Smooth muscle cell of the brain vasculature (primary cell): ENCODE results near the gene GPR143.

Source experiments
- DNase-seq: peaks from one replicate; pipeline ENCODE4 v3.0.0-alpha.2; 2012; ENCODE audit warnings: low read depth, low spot score

GPR143 gene

GRCh38 chrX:9708086-9708485 lies 57.6 kb downstream of the GPR143 start:
- DNase-seq, result no peak

- DNase-seq, result no peak
Observed at GRCh38 chrX:9707306-9708033, 58.2 kb downstream of the GPR143 start.

GRCh38 chrX:9706421-9706820 lies 59.2 kb downstream of the GPR143 start:
- no peak for DNase-seq

GRCh38 chrX:9704876-9705465 lies 60.7 kb downstream of the GPR143 start:
- no peak for DNase-seq

GRCh38 chrX:9703406-9703805 lies 62.2 kb downstream of the GPR143 start:
- DNase-seq, result no peak

- no peak for DNase-seq
Observed at GRCh38 chrX:9701790-9702189, 63.9 kb downstream of the GPR143 start.

DNA sequence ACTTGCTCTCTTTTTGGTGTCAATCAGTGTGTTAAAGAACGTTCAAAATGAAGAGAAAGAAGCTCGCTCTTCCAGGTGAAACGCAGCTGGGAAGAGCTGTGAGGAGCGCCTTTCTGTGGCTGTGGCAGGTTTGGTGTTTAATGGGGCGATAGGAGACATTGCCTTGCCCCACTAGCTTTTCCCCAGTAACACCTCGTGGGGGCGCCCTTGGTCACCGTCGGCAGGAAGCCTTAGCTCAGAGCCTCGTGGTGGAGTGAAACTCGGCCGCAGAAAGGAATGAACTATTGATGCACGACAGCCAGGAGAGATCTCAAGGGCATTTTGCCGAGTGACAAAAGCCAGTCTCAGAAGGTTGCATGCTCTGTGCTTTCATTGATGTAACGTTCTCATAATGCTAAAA lies 65.1 kb downstream of the GPR143 start:
- DNase-seq, result no peak

DNA sequence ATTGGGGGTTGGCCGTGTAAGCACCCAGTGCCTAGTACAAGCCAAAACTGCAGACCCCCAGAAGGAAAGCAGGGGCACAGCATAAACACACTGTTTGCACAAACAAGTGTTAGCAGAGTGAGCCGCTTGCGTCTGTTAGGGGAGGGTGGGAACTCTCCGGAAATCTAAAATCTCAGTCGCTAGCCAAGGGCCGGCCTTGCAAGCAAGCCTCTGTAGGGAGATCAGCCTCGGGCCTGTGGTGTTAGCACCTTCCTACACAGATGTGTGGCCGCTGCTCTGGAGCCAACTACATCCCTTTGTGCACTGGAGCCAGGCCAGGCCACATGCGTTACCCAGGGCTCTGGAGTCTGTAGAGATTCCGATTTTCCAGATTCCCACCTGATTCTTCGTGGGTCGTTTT lies 67.1 kb downstream of the GPR143 start:
- no peak for DNase-seq

DNA sequence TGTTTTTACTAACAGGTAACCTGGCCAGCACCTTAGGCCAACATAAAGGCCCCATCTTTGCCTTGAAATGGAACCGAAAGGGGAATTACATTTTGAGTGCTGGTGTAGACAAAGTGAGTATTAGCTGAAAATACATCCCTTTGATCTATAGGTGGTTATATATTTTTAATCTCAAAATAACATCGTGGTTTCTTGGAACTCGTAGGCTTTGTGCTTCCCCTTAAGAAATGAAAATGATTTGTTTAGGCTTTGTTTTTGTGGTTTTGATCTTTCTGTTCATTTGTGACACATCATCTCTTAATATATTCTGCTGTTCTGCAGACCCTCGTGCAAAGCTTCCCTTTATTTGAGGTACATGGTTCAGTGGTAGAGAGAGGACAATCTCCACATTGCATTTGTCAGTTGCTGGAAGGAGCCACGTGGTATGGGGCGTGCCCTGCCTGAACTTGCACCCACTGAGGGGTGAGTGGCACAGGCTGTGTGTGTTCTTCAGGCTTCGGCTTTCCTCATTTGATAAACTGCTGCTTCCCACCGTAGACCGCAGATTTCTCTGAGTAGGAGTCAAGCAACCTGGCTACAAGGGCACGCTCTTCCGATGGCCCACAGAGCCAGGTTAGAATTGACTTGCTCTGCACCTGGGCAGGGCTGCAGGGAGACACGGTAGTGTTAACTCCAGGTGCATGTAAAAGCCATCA lies 72.2 kb downstream of the GPR143 start:
- no peak for DNase-seq

- no peak for DNase-seq
Observed at GRCh38 chrX:9690046-9690445, 75.6 kb downstream of the GPR143 start.

- DNase-seq, result no peak
Observed at GRCh38 chrX:9688833-9689232, 76.8 kb downstream of the GPR143 start.

DNA sequence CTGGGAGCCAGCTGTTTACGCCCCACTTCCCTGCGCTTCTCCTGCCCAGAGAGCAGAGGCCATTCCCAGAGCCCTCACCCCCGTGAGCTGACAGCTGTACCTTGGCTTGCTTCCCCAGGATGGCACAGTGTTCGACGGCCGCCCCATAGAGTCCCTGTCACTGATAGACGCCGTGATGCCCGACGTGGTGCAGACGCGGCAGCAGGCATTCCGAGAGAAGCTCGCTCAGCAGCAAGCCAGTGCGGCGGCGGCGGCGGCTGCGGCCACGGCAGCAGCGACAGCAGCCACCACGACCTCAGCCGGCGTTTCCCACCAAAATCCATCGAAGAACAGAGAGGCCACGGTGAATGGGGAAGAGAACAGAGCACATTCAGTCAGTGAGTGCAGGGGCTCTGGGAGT lies 77.7 kb downstream of the GPR143 start:
- no peak for DNase-seq

DNA sequence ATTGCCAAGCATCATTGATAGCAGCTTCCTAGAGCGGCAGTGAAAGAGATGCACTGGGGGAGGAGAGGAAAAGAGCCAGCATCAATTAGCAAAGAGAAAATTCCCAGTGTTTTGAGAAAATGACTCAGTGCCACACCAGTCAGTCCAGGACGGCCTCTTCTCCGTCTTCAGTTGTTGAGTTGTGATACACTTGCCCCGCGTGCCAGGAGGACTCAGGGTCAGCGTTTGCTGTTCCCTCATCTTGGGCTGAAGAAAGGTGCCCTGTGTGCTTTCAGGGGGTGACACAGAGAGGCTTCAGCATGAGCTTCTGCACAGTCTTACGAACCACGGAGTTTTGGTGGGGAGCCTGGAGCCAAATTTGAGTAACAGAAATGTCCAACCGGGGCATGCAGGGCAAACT lies 82.3 kb downstream of the GPR143 start:
- no peak for DNase-seq

DNA sequence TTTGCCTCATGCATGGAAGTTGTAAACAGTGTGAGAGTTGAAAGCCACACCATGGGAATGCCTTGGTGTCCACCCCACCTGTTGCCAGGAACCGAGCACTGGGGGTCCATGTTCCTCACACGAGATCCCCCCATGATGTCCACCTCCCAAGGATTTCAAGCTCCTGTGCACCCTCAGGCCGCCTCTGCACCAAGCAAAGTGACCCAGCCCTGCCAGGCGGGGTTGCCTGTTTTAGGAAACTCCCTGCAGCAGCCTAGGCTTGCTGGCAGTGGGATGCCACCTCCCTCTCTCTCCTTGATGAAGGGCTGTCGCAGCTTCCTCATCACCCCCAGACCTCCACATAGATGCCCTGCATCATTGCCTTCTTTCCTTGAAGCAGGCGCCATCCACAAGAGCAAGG lies 82.8 kb downstream of the GPR143 start:
- no peak for DNase-seq

- no peak for DNase-seq
Observed at GRCh38 chrX:9682456-9682855, 83.2 kb downstream of the GPR143 start.

DNA sequence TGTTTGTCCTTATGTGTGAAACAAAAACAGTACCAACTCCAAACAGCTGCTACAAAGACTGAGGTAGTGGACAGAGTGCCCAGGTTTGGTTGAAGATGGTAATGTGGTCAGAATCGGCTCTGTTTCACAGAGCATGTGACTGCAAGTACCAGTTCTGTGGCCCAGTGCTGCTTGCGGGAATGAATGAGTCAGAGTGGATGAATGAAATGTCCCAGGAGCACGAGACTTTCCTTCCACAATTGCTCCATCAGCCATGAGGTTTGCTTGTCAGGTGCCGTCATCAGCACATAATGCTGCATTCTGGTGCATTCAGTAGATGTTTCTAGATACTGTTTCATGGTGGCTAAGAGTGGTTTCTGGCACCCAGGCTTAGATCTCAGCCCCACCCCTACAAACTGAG lies 84.2 kb downstream of the GPR143 start:
- DNase-seq, result no peak

DNA sequence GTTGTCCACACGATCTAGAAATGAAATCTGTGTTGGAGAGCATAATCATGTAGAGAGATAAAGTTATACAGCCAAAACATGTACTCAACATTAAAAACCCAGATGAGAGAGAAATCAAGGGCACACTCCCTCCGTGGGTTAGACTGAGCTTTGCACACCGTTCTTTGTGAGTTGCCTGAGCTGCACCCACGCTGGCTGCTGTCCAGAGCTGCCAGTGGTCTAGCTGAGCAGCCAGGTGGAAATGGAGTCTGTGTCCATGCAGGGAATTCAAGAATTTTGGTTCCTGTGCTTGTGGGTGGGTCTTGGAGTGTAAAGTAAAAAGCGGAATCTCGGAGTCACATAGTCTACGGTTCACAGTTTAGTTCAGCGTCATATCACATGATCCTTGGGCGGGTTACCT lies 84.6 kb downstream of the GPR143 start:
- no peak for DNase-seq

DNA sequence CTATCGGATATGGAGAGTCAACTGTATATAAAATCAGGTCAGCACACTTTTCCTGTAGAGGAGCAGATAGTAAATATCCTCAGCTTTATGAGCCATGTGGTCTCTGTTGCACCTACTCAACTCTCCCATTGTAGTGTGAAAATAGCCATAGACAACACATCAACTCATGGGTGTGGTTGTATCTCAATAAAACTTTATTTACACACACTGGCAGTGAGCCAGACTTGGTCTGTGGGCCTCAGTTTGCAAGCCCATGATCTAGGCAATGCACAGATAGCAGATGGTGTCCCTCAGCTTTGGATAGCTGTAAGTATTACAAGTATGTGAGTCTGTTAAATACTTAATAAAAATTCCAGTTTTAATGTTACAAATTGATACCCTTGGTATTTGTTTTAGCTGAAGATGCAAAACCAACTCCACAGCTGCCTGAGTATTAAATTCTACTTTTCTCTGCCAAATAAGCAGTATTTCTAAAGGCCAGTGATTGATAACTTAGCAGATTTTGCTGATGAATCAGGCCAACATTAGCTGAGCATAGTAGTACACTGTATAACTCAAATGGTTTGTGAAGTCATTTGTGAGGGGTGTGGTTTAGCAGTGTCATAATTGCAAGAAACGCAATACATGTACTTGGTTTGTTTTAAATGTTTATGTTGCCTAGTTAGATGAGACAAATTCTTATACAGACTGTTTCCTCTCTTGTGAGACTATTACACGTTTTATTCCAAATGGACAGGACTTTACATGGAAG lies 87.3 kb downstream of the GPR143 start:
- no peak for DNase-seq

DNA sequence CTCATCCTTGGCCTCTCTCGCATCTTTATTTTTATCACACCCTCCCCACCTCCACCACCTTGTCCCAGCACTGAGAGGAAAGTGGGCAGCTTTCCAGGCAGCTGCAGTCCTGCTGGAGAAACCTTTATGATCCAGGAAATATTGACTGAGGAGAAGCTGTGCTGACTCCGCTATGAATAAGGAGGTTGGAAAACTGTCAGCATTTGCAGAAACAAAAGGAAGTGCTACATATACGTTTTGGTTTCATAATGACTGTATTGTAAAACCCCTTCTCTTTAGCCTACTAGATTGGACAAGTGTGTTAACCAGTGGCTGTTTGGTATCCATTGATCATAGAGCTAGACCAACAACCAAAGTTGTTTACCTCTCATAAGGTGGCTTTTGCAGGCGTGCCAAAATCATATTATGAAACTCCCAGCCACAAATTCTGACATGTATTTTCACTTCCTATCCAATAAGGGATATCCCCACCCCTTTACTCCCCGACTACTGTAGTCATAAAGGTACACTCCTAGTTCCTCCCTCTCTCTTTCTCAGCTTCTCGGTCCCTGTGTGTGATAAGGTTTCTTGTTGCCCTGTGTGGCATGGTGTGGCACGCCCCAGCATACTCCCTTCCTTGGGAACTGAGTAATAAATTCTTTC lies 88.4 kb downstream of the GPR143 start:
- no peak for DNase-seq

- no peak for DNase-seq
Observed at GRCh38 chrX:9676738-9677097, 88.9 kb downstream of the GPR143 start.

DNA sequence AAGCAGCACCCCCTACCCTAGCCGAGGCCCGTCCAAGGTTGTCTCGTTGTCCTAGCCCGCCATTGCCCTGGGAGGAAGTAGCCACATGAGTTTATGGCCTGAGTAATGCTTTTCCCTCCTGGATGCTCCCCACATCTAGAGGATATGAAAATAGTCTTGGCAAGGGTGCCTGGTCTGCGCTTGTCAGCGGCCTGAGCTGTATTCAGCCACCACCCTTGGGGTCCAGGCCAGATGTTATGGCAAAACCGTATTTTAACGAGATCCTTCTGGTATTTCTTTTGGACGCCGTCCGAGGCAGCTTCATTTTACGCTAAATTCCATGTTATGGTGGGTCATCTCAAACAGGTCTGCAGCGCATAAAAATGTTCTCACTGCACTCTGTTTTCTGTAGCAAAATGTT lies 89.3 kb downstream of the GPR143 start:
- DNase-seq, result no peak
